HG02884 (cell line): ENCODE measurements around the gene CD6.
"Not testable (repeated sequence)": the region's sequence is repeated elsewhere in the genome, so short reads cannot be mapped to it uniquely, and the experiment has no call there.

Source experiments
- ATAC-seq: cut with Tn5 transposase; IDR thresholded peaks from one replicate; pipeline ENCODE4 v1.9.1; 2021; ENCODE audit warnings: mild to moderate bottlenecking, moderate library complexity; ENCODE audit not compliant: unreplicated experiment

CD6 gene

DNA sequence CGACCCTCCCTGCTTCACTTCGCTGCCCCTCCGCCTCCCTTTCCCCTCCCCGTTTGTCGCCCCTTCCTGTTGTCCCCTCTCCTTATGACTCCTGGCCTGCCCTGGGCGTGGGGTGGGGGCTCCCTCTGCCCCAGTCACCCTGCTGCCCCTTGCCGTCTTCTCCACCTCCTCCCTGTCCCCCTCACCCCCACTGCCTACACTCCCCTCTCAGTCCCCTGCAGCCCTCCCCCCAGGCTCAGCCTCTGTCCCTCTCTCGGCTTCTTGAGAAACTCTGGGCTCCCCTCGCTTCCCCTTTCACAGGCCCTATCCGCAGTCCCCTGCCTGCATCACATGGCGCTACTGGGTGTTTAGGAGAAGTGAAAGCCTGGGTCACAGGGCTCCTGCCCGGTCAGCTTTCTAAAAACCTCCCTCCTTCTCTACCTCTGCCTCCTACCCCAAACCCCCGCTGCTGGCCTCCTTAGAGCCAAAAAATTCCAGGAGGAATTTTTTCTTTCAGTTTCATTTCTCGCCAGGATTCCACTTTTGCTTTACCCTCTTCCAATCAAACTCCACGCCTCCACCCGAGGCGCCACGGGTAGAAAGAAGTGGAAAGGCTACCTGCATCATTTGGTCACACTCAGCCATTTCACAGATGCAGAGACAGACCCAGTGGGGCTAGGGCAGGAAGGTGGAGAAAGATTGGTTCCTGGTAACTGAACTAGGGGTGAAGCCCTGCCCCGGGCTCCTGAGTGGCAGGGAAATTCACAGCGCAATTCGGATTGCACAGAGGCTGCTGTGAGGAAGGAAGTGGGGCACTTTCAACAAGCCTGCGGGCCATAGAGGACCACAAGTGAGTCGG is 19.4 kb upstream of the CD6 start, which contains the start of gene SLC15A3:
TSS of gene SLC15A3 (minus strand) at position 273 of the 838 bp plus-strand sequence. CDS start 625 bp downstream, outside the sequence.
- peak; percentile 63 for ATAC-seq

DNA sequence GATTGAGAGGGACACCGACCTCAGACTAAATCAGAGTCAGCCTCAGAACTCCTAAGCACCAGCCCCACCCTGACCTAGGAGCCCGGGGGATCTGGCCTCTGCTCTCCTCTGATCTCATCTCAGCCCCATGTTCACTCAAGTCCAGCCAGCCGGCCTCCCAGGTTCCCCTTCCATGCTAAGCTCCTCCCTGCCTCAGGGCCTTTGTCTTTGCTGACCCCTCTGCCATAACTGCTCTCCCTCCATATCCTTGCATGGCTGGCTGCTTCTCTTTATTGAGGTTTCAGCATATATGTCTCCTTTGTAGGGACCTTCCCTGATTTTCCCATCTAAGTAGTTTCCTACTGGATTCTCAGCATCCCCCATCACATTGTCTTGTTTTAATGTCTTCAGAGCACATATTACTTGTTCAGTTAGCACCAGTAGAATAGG is 18.7 kb upstream of the CD6 start:
- no peak for ATAC-seq

DNA sequence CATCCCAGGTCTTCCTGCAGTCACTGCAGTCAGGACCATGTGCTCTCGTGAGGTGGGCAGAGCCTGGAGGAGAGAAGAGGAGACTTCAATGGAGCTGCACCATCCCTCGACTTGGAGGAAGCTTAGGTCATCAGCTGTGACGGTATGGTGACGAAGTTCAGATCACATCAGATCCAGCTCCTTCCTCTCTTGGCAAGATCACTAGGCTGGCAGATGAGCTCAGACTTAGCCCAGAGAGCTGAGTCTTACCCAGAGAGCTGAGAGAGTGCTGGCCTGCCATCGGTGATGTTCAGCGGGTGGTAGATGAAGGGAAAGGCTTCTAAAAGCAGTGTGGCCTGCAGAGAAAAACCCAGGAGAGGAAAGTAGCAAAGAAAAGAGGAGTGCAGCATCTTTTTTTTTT is 17.7 kb upstream of the CD6 start:
- ATAC-seq, result no peak

- no peak for ATAC-seq
Observed at GRCh38 chr11:60954421-60954820, 17.1 kb upstream of the CD6 start.

- no peak for ATAC-seq
Observed at GRCh38 chr11:60955571-60955970, 15.9 kb upstream of the CD6 start.

DNA sequence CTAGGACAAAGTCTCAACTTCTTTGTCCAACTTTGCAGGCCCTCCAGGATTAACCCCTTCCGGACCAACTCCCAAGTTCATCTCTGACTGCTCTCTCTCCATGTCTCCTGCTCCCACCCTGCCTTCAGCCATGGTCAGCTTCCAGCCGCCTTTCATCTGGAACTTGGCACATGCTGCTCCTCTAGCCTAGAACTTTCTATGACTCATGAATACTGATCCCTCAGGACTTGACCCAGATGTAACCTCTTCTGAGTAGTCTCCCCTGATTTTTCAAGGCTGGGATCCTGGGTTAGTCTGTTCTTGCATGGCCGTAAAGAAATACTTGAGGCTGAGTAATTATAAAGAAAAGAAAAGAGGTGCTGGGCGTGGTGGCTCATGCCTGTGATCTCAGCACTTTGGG is 14.3 kb upstream of the CD6 start:
- no peak for ATAC-seq

DNA sequence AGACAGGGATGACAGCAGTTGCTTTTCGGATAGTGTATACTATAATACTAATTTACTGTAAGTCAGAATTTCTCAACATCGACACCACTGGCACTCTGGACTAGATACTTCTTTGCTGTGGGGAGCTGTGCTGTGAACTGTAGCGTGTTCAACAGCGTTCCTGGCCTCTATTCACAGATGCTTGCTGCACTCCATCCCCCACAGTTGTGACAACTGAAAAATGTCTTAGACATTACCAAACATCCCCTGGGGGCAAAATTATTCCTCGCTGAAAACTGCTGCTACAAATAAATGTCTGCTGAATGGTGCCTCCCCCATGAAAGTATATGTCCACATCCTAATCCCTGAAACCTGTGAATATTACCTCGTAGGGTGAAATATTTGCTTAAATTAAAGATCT is 12.0 kb upstream of the CD6 start:
- ATAC-seq, result no peak

DNA sequence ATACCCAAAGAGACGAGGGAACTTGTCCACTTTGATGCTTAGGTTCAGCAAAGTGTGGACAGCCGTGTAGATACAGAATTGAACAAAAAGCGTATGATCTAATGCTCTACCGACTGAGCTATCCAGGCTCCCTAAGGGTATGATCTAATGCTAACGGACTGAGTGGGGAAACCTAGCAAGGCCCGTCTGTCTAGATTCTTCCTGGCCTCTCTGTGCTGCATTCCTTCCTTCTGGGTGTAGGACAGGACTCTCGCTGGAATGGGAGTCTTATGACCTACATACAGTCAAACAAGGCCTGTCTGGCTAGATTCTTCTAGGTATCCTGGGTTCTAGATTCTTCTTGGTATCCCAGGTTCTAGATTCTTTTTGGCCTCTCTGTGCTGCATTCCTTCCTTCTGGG is 11.1 kb upstream of the CD6 start:
- ATAC-seq, result no peak

DNA sequence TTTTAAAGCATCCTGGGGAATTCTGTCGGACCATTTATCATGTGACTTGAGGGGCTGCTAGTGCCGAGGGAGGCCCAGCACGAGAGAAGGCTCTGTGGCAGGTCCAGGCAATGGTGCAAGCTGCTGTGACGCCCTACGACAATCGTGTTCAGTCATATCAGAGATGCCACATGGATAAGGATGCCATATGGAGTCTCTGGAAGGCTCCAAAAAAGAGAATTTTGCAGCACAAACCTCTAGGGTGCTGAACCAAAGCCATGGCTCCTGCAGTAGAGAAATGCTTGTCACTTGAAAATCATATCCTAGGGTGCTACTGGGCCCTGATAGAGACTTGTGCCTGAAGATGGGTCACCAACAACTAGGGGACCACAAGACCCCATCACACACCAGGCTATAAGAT is 6.7 kb upstream of the CD6 start:
- no peak for ATAC-seq

GRCh38 chr11:60966890-60967289 is 4.6 kb upstream of the CD6 start:
- no peak for ATAC-seq

DNA sequence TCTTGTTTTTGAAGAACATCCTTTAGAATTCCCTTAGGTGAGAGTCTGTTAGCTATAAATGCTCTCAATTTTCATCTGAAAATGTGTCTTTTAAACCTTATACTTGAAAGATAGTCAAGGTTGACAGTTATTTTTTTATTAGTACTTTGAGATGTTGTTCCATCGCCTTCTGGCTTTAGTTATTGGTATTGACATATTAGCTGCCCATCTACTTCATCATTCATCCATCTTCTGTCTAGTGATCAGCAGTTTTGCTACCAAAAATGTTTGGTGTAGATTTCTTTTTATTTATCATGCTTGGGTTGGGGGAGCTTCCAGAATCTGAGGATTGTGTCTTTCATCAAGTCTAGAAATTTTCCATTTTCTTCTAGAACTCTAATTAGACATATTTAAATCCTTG is 3.3 kb upstream of the CD6 start:
- ATAC-seq, result no peak

- no peak for ATAC-seq
Observed at GRCh38 chr11:60970369-60970774, 1.1 kb upstream of the CD6 start.

DNA sequence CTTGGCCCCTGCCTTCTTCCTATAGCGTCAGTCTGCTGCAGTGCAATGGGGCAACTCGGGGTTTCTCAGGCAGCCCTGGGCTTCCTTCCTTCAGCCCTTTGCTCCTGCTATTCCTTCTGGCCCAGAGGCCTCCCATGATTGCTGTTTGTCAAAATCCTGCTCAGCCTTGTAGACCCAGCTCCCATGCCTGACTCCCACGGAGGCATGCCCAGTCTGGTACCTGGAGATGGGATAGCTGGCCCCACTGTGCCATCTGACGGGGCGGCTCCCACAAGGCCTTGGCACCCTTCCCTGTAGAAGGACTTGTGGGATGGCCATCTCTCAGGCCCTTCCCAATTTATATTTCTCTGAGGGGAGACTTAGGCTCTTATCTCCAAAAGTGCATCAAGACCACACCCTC is 590 bp upstream of the CD6 start:
- ATAC-seq, result no peak

DNA sequence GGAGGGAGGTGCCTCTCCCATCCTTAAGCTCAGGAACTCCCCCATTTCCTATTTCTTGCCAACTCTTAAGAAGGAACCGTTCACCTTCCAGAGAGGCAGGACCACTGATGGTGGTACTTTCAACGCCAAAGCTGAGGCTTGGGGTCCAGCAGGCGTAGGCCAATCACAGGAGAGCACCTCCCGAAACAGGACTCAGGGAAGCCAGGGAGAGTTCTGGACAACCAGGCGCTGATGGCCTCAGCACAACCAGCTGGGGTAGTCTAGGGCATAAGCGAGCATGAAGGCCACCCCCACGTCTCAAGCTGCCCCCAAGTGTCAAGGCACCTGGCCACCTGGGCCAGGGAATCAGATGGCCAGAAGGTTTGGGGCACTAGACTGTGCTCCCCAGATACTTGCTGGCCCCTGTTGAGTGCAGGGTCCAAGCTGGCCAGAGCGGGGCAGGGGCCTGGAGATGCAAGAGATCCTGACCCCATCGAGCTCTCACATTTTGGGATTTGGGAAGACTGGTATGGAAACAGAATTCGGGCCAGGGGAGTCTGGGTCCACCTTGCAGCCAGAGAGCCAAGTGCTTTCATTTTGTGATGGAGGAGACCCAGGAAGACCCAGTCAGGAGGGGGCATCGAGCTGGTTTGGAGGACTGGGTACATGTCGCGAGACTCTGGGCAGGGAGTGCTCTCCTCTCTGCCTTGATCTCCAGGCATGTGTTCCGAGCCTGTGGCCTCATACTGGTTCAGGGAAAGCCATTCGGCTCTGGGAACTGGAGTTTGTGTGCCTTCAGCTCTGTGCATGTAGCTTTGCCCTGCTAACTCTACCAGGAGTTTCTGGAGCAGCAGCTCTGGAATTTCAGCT is 926 bp downstream of the CD6 start:
- ATAC-seq, result no peak

- no peak for ATAC-seq
Observed at GRCh38 chr11:60973699-60974098, 2.2 kb downstream of the CD6 start.

DNA sequence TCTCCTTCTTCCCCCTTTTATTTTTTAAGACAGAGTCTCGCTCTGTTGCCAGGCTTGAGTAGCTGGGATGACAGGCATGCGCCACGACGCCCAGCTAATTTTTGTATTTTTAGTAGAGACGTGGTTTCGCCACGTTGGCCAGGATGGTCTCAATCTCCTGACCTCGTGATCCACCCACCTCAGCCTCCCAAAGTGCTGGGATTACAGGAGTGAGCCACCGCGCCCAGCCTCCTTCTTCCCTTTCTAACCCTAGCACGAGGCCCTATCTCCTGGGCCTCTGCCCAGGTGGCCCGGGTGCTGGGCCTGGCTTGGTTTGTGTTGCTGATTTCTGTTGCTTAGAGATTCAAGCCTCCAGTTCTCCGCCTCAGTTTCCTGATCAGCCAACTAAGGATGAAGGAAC is 2.8 kb downstream of the CD6 start:
- ATAC-seq, result not testable (repeated sequence)

- ATAC-seq, result no peak
Observed at GRCh38 chr11:60974726-60975125, 3.2 kb downstream of the CD6 start.

DNA sequence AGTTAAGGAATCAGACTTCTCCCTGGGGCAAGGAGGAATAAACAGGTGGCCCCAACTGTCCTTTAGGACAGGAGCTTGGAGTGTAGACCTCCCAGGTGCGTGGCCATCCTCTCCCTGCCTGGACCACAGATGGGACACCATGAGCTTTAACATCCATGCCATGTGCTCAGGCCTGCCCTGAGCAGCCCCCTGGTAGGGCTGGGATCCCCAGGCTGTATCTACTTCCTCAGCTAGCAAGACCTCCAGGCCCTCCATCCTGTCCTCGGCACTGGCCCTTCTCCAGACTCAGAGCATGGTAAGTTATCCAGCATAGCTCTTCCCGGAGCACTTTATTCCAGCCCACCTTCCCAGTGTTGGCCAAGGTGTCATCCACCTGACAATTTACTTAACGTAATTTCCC is 5.7 kb downstream of the CD6 start:
- ATAC-seq, result no peak

GRCh38 chr11:60977836-60978235 is 6.4 kb downstream of the CD6 start:
- no peak for ATAC-seq

GRCh38 chr11:60978546-60979380 is 7.3 kb downstream of the CD6 start:
- ATAC-seq, result no peak

DNA sequence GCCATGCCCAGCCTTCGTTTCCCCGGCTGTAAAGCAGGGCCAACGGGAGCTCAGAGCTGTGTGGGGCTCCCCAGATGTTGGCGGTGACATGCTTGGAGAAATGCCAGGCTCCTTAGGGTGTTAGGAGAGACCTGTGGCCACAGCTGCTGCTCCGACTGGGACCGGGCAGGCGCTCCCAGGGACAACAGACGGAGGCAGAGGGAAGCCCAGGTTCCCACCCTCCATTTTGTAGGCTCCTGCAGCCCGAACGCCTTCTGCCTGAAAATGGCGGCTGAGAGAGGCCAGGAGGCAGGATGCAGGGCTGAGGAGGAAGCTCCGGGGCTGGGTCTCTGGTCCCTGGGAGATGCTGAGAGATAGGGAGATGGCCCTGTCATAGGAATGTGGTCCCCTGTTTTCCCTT is 10.0 kb downstream of the CD6 start:
- no peak for ATAC-seq
